Cerebellar nuclear complex (tissue), 1 donor: ENCODE data around the gene SELENOK.

ENCODE experiments used
- DNase-seq, 2 experiments: peaks; one replicate each; lab custom pipeline; 2025; lab: John Stamatoyannopoulos, UW

Gene SELENOK

GRCh38 chr3:53883008-53883407, 8.7 kb downstream of the SELENOK start:
- DNase-seq = no peak

GRCh38 chr3:53881691-53882593, 9.7 kb downstream of the SELENOK start, which contains the start of gene ACTR8:
ACTR8 (minus strand) TSS chr3:53882152; CDS start chr3:53882101, 51 bp downstream.
- DNase-seq = peak in 1 of 2 experiments; percentile 23

- no peak for DNase-seq
Measured at GRCh38 chr3:53880396-53881345, 11.0 kb downstream of the SELENOK start.

- no peak for DNase-seq
Measured at GRCh38 chr3:53865732-53866499, 25.7 kb downstream of the SELENOK start.

GRCh38 chr3:53863145-53863544, 28.5 kb downstream of the SELENOK start:
- DNase-seq = no peak

GRCh38 chr3:53862241-53862640, 29.4 kb downstream of the SELENOK start:
- DNase-seq = no peak

GRCh38 chr3:53860196-53860595, 31.5 kb downstream of the SELENOK start:
- DNase-seq = no peak

- no peak for DNase-seq
Measured at GRCh38 chr3:53859178-53859577, 32.5 kb downstream of the SELENOK start.

- no peak for DNase-seq
Measured at GRCh38 chr3:53858096-53858741, 33.4 kb downstream of the SELENOK start.

- no peak for DNase-seq
Measured at GRCh38 chr3:53856964-53857363, 34.7 kb downstream of the SELENOK start.

- no peak for DNase-seq
Measured at GRCh38 chr3:53850895-53851294, 40.8 kb downstream of the SELENOK start.

GRCh38 chr3:53849916-53850315, 41.7 kb downstream of the SELENOK start:
- DNase-seq = no peak

- no peak for DNase-seq
Measured at GRCh38 chr3:53846851-53847155, 44.9 kb downstream of the SELENOK start.

GRCh38 chr3:53846134-53846850, 45.4 kb downstream of the SELENOK start, which contains the start of the genes CHDH and IL17RB:
CHDH (minus strand) TSS chr3:53846419; CDS start chr3:53824008, 22,411 bp downstream.
IL17RB (plus strand) TSS chr3:53846568; CDS start chr3:53846589, 21 bp downstream.
- DNase-seq = no peak

- DNase-seq = no peak
Measured at GRCh38 chr3:53845881-53846133, 45.9 kb downstream of the SELENOK start.

GRCh38 chr3:53845103-53845880, 46.4 kb downstream of the SELENOK start:
- peak in 1 of 2 experiments; percentile 9 for DNase-seq

- peak in 1 of 2 experiments; percentile 26 for DNase-seq
Measured at GRCh38 chr3:53844262-53845102, 47.2 kb downstream of the SELENOK start.

- DNase-seq = peak; percentile 24 to 57
Measured at GRCh38 chr3:53843195-53844177, 48.2 kb downstream of the SELENOK start.
